IgD-negative memory B cell (primary cell): Measurements from ENCODE around the gene CELSR1. TPM values are rescaled to one million over a fixed set of nuclear protein-coding genes. Genes with fewer than 3 reads are reported as not detected.

Source experiments
- H3K27ac Mint-ChIP-seq, 3 donors: one replicate each; pipeline ENCODE4 v1.8.0; 2020 to 2022; ENCODE audit warnings: mild to moderate bottlenecking in 3 of 3, mixed read lengths in 3 of 3, moderate library complexity in 1 of 3
- H3K27me3 Mint-ChIP-seq: one replicate; pipeline ENCODE4 v1.8.0; 2021; ENCODE audit warnings: mixed read lengths
- H3K36me3 Mint-ChIP-seq: one replicate; pipeline ENCODE4 v1.8.0; 2020; ENCODE audit warnings: mild to moderate bottlenecking, mixed read lengths
- H3K4me1 Mint-ChIP-seq, 3 donors: one replicate each; pipeline ENCODE4 v1.8.0; 2020 to 2022; ENCODE audit warnings: mixed read lengths in 3 of 3, mild to moderate bottlenecking in 1 of 3
- H3K4me3 Mint-ChIP-seq, 4 donors: one replicate each; pipeline ENCODE4 v1.8.0; 2020 to 2022; ENCODE audit warnings: mild to moderate bottlenecking in 4 of 4, mixed read lengths in 4 of 4, moderate library complexity in 3 of 4
- H3K9me3 Mint-ChIP-seq, 3 donors: one replicate each; pipeline ENCODE4 v1.8.0; 2020 to 2021; ENCODE audit warnings: mixed read lengths in 3 of 3, mild to moderate bottlenecking in 1 of 3
- polyA plus RNA-seq: library from polyadenylated mRNA; unstranded; fragments of 300-500 nt; fragmentation: Illumina TruSeq; gene quantifications from one replicate; pipeline ENCODE4 v1.2.3, GENCODE V29; 2021

Gene CELSR1
- polyA plus RNA-seq, 1 donor from 2014 or later = 5.2 TPM

GRCh38 chr22:46455446-46455845 is 82.0 kb downstream of the CELSR1 start:
- Mint-ChIP-seq H3K4me1 (peaks cover 0 to 4% (median 0%) of the 10 kb centered on the region in 3 donors), H3K9me3 (no peaks in the 10 kb centered on the region), H3K4me3 (no peak overlapping the region), H3K36me3 (no peaks in the 10 kb centered on the region), H3K27ac (no peak overlapping the region), H3K27me3 (peaks cover 12% of the 10 kb centered on the region)

- Mint-ChIP-seq H3K36me3 (no peaks in the 10 kb centered on the region), H3K4me3 (no peak overlapping the region), H3K27ac (no peak overlapping the region), H3K4me1 (peaks cover 0 to 4% (median 0%) of the 10 kb centered on the region in 3 donors), H3K9me3 (no peaks in the 10 kb centered on the region), H3K27me3 (peaks cover 11% of the 10 kb centered on the region)
Observed at GRCh38 chr22:46454504-46455269, 82.7 kb downstream of the CELSR1 start.

GRCh38 chr22:46453829-46454503 is 83.5 kb downstream of the CELSR1 start:
- no peaks in the 10 kb centered on the region for H3K36me3 Mint-ChIP-seq
- H3K4me3 Mint-ChIP-seq = no peak overlapping the region
- H3K27me3 Mint-ChIP-seq = peaks cover 11% of the 10 kb centered on the region
- H3K4me1 Mint-ChIP-seq = peaks cover 0 to 4% (median 0%) of the 10 kb centered on the region in 3 donors
- H3K27ac Mint-ChIP-seq = no peak overlapping the region
- H3K9me3 Mint-ChIP-seq = no peaks in the 10 kb centered on the region

- H3K4me1 Mint-ChIP-seq = peaks cover 0 to 4% (median 0%) of the 10 kb centered on the region in 3 donors
Observed at GRCh38 chr22:46453006-46453828, 84.2 kb downstream of the CELSR1 start.

GRCh38 chr22:46452195-46453005 is 85.0 kb downstream of the CELSR1 start:
- Mint-ChIP-seq H3K9me3 (no peaks in the 10 kb centered on the region), H3K4me1 (peaks cover 0 to 4% (median 0%) of the 10 kb centered on the region in 3 donors), H3K27me3 (peaks cover 11% of the 10 kb centered on the region), H3K27ac (no peak overlapping the region), H3K36me3 (peaks cover 3% of the 10 kb centered on the region), H3K4me3 (no peak overlapping the region)

More at GRCh38 chr22:46453006-46453828, 84.2 kb downstream of the CELSR1 start:
- Mint-ChIP-seq H3K27ac (no peak overlapping the region), H3K36me3 (peaks cover 3% of the 10 kb centered on the region), H3K27me3 (peaks cover 13% of the 10 kb centered on the region), H3K4me3 (no peak overlapping the region), H3K9me3 (no peaks in the 10 kb centered on the region)

GRCh38 chr22:46451741-46452140 is 85.7 kb downstream of the CELSR1 start:
- peaks cover 3% of the 10 kb centered on the region for H3K36me3 Mint-ChIP-seq
- no peak overlapping the region for H3K27ac Mint-ChIP-seq
- H3K4me1 Mint-ChIP-seq = peaks cover 0 to 4% (median 0%) of the 10 kb centered on the region in 3 donors
- no peaks in the 10 kb centered on the region for H3K9me3 Mint-ChIP-seq
- H3K4me3 Mint-ChIP-seq = no peak overlapping the region
- H3K27me3 Mint-ChIP-seq = peaks cover 8% of the 10 kb centered on the region

- H3K9me3 Mint-ChIP-seq = no peaks in the 10 kb centered on the region
- H3K27me3 Mint-ChIP-seq = peaks cover 5% of the 10 kb centered on the region
- no peak overlapping the region for H3K4me3 Mint-ChIP-seq
- peaks cover 3% of the 10 kb centered on the region for H3K36me3 Mint-ChIP-seq
- no peak overlapping the region for H3K27ac Mint-ChIP-seq
- peaks cover 0 to 3% (median 0%) of the 10 kb centered on the region in 3 donors for H3K4me1 Mint-ChIP-seq
Observed at GRCh38 chr22:46450931-46451561, 86.4 kb downstream of the CELSR1 start.

GRCh38 chr22:46449974-46450745 is 87.3 kb downstream of the CELSR1 start:
- H3K4me1 Mint-ChIP-seq = peaks cover 0 to 2% (median 0%) of the 10 kb centered on the region in 3 donors
- H3K27ac Mint-ChIP-seq = no peak overlapping the region
- no peak overlapping the region for H3K4me3 Mint-ChIP-seq
- no peaks in the 10 kb centered on the region for H3K9me3 Mint-ChIP-seq
- H3K36me3 Mint-ChIP-seq = peaks cover 3% of the 10 kb centered on the region
- peaks cover 3% of the 10 kb centered on the region for H3K27me3 Mint-ChIP-seq

GRCh38 chr22:46449116-46449691 is 88.2 kb downstream of the CELSR1 start:
- H3K36me3 Mint-ChIP-seq = peaks cover 3% of the 10 kb centered on the region
- no peak overlapping the region for H3K27ac Mint-ChIP-seq
- peaks cover 3% of the 10 kb centered on the region for H3K27me3 Mint-ChIP-seq

GRCh38 chr22:46448333-46448732 is 89.1 kb downstream of the CELSR1 start:
- H3K36me3 Mint-ChIP-seq = peaks cover 5% of the 10 kb centered on the region
- H3K27ac Mint-ChIP-seq = no peak overlapping the region
- no peaks in the 10 kb centered on the region for H3K9me3 Mint-ChIP-seq
- no peak overlapping the region for H3K4me3 Mint-ChIP-seq
- H3K27me3 Mint-ChIP-seq = peaks cover 3% of the 10 kb centered on the region
- H3K4me1 Mint-ChIP-seq = peaks cover 0 to 3% (median 2%) of the 10 kb centered on the region in 3 donors

More at GRCh38 chr22:46449116-46449691, 88.2 kb downstream of the CELSR1 start:
- H3K4me3 Mint-ChIP-seq = no peak overlapping the region
- H3K4me1 Mint-ChIP-seq = peaks cover 0 to 2% (median 0%) of the 10 kb centered on the region in 3 donors
- H3K9me3 Mint-ChIP-seq = no peaks in the 10 kb centered on the region

GRCh38 chr22:46447906-46448305 is 89.5 kb downstream of the CELSR1 start:
- Mint-ChIP-seq H3K4me1 (peaks cover 0 to 3% (median 2%) of the 10 kb centered on the region in 3 donors), H3K36me3 (peaks cover 5% of the 10 kb centered on the region), H3K4me3 (no peak overlapping the region), H3K9me3 (no peaks in the 10 kb centered on the region), H3K27me3 (peaks cover 3% of the 10 kb centered on the region), H3K27ac (no peak overlapping the region)

GRCh38 chr22:46446799-46447198 is 90.6 kb downstream of the CELSR1 start:
- H3K9me3 Mint-ChIP-seq = no peaks in the 10 kb centered on the region
- H3K27ac Mint-ChIP-seq = peak overlapping the region in 1 of 3 donors; percentile 5
- peaks cover 3% of the 10 kb centered on the region for H3K27me3 Mint-ChIP-seq
- no peak overlapping the region for H3K4me3 Mint-ChIP-seq
- H3K4me1 Mint-ChIP-seq = peaks cover 0 to 3% (median 2%) of the 10 kb centered on the region in 3 donors
- peaks cover 5% of the 10 kb centered on the region for H3K36me3 Mint-ChIP-seq
